GM10847 (cell line): ENCODE data around the gene DUSP22.
A peak's percentile ranks its signal among the peaks of the same experiment; 100 is the strongest.

ENCODE experiments used
- POLR2A ChIP-seq: IDR thresholded peaks from 2 replicates; pipeline ENCODE4 v1.6.1; 2011; ENCODE audit not compliant: insufficient read length; ENCODE audit errors: extremely low read depth

The DUSP22 gene

DNA sequence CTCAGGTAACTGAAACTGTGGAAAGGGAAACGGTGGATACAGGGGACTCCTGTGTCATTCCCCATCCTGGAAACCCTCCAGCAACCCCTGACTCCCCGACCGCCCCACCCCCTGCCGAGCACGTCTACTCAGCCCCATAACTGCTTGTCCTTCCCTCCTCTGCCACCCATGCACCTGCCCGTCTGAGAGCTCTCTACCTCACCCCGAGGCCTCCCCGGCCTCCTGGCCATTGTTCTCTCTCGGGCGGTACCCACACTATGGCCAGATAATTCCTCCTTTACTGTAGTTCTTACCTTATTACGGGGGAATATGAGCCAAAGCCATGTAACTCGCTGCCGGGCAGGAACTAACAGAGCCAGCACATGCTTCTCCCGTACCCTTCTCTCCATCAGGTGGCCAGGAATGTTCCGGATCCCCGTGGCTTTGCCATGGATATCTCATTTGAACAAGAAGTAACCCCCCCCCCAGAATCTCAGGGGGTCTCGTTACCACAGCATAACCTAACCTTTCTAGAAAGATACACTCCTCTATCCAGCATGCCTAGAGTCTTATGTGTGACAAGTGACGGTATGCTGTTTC, 94.5 kb downstream of the DUSP22 start:
- no peak for TF ChIP-seq POLR2A

DNA sequence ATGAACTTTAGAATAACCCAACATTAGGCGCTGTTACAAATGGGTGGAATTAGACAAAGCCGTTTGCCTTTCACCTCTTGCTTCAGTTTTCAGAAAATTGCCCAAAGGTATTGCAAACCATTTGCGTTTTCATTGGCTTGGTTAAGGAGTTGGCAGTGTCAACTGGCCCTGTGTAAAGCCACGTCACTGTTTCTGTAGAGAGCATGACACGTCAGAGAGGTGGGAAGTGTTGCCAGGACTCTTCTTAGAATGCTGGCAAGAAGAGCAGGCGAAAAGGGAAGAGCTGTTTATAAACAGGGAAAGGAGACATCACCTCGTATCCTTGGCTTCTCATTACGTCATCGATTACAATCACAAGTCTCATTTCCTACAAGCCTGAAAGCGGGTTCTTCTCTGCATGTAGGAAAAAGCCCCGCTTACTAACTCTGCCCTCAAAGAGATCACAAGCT, 95.0 kb downstream of the DUSP22 start:
- no peak for TF ChIP-seq POLR2A

DNA sequence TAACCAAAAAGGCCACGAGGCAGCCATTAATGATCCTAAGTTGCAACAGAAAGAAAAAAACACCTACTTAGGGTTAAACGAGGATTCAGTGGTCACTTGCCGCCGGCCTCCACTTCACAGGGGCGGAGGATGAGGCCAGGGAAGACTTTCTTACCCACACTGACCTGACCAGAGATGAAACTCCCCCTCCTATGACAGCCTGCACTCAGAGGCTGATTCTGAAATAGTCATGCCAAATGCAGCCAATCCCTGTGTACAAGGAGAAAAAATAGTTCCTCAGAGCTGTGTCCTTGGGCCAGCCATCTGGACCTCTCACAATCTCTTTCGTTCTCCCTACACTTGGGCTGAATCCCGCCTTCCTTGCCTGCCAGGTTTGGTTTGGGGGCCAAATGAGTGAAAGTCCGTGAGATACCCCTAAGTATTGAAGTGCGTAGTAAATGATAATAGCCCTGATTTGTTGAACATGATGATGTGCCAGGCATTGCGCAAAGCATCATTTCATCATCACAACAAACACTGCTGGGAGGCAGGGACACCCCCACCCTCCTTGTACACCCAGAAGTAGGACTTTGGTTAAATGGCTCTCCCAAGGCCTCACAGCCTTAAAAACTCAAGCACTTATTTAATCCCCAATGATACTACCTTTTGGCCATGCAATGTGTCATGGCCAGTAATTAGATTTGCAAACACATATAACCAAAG, 96.1 kb downstream of the DUSP22 start:
- no peak for TF ChIP-seq POLR2A

DNA sequence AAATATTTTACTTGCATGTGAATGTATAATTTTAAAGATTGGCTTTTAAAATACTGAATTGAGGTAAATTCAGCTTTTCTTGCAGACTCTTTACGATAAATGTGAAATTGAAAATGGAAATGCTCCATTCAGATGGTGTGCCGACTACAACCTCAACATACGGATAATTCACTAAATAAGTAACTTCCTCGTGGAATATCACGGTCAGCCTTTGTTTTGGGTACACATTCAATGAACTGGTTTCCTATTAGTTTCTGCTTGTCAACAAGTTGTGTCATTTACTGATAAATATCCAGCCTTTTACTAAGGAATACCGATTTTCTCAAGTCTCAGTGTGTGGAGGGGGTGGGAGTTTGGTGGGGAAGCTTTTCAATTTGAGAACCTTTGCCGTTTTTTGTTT, 96.9 kb downstream of the DUSP22 start:
- no peak for TF ChIP-seq POLR2A

DNA sequence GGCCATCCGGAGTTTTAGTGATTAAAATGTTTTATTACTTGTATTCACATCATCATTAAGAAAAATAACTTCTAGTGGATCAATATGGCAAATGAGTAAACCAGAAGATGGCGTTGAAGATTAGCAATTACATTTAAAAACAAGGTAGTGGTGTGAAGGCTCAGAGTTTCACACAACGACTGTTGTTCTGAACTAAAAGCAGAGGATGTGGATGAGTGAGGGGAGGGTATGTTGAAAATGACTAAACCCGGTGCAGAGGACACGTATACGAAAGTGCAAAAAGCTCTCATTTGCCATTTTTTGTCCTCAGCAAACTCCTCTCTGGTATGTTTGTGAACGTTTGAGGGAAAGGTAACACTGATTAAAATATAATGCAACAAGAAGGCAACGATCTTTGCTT, 97.3 kb downstream of the DUSP22 start:
- no peak for TF ChIP-seq POLR2A

DNA sequence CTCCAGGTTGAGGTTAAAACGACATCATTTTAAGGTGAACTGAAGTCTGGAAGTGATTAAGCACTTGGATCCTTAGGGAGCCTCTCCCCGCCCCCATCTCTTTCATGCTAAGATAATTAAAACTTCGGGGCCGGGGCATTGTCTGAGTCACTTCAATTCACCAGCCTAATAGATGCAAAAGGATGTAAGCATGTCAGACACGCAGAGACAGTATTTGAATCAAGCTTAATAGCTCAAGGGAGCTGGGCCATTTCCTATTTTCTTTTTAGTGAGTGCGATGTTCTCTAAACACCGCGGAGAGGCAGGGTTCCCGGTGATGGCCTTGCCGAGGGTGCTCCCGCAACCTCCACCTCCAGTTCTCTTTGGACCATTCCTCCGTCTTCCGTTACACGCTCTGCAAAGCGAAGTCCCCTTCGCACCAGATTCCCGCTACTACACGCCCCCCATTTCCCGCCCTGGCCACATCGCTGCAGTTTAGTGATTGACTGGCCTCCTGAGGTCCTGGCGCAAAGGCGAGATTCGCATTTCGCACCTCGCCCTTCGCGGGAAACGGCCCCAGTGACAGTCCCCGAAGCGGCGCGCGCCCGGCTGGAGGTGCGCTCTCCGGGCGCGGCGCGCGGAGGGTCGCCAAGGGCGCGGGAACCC, 98.7 kb downstream of the DUSP22 start:
- no peak for TF ChIP-seq POLR2A

DNA sequence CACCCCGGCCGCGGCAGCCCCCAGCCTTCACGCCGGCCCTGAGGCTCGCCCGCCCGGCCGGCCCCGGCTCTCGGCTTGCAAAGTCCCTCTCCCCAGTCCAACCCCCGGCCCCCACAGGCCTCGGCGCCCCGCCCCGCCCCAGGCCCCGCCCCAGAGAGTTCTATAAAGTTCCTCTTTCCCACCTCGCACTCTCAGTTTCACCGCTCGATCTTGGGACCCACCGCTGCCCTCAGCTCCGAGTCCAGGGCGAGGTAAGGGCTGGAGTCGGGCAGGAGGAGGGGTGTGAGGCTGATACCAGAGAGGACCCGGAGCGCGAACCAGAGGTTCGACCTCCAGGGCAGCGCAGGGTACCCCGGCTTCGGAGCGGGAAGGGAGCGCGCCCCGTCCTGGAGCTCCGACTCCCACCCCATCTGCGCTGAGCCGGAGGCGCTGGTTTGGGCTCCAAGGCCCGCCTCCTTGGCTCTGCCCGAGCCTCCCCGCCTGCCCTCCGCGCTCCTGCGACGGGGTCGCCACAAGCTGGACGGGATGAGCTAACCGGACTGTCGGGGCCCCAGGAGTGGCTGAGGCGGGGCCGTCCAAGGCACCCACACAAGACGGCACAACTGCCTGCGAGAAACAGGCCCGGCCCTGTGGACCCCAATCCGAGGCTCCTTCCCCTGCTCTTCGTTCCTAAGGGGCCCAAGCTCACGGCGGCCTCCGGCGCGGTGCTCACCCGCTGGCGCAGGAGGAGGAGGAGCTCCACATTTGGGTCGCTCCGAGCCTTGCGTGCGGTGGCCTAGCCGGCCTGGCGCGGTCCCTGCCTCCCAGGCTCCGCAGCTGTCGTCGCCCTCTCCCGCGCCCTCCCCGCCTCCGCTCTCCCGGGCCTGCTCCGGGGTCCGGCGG, 99.5 kb downstream of the DUSP22 start, which contains the start of gene IRF4:
TSS of gene IRF4 (plus strand) at position 194 of the 882 bp plus-strand sequence. CDS start 1,401 bp downstream, outside the sequence.
- TF ChIP-seq POLR2A: peak; percentile 100

DNA sequence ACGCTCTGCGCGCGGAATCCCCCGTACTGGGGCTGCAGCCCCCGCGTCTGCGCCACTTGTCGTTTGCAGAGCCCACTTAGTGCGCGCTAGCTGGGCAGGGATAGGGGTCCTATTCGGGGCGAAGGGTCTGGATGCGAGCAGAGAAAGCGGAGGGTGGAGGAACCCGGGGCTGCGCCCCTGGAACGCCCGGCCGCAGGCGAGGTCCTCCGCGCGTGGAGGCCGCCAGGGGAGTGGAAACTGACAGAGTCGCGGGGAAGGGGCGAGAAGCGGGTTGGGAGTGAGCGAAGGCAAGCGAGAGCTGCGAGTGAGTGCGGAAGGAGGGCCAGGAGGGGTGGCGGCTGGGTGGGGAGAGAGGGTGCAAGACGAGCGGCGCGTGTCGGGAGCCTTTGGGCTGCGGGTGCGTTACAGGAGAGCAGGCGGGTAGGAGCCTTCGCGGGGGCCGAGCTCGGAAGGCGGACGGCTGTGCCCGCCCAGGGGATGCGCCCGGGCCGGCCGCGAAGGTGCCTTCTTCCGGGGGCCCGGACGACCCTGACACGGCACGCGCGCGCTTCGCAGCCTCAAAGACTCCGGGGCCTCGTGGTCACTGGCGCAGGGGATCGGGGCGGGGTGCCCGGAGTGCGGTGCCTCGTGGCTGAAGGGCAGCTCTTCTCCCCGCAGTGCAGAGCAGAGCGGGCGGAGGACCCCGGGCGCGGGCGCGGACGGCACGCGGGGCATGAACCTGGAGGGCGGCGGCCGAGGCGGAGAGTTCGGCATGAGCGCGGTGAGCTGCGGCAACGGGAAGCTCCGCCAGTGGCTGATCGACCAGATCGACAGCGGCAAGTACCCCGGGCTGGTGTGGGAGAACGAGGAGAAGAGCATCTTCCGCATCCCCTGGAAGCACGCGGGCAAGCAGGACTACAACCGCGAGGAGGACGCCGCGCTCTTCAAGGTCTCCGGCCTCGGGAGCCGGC, 100.4 kb downstream of the DUSP22 start:
- TF ChIP-seq POLR2A: no peak

DNA sequence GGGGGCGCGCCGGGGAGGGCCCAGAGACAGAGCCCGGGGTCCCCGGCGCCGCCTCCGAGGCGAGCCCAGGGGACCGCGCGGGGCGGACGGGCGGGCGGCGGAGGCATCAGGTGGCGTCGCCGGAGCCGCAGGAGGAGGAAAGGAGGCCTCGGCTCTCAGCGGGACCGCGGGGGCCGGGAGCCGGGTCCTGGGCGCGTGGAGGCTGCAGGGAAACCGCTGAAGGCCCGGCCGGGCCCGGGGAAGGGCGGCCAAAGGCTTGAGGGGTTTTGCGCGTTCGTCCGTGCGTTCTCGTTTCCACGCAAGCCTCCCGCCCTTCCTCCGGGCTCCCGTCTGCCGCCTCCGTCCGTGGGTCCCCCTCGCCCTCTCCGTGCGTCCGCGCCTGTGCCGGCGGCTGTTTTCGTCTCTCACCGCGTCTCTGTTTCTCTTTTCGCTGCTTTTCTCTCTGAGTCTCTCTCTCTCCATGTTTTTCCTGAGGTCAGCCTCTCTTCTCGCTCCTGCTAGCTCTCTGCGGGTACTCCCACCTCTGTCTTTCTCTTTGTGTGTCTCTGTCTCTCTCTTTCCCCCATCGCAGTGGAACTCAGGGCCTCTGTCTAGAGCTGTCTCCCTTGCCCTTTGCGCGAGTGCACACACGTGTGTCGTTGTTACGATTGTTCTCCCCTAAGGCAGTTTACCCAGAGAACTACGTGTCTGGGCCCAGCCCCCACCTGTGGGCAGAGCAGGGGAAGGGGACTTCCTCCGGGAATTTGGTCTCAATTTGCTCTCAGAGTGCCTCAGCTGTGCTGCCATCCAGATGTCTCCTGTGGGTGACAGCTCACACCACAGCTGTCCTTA, 101.3 kb downstream of the DUSP22 start:
- TF ChIP-seq POLR2A: peak; percentile 37

DNA sequence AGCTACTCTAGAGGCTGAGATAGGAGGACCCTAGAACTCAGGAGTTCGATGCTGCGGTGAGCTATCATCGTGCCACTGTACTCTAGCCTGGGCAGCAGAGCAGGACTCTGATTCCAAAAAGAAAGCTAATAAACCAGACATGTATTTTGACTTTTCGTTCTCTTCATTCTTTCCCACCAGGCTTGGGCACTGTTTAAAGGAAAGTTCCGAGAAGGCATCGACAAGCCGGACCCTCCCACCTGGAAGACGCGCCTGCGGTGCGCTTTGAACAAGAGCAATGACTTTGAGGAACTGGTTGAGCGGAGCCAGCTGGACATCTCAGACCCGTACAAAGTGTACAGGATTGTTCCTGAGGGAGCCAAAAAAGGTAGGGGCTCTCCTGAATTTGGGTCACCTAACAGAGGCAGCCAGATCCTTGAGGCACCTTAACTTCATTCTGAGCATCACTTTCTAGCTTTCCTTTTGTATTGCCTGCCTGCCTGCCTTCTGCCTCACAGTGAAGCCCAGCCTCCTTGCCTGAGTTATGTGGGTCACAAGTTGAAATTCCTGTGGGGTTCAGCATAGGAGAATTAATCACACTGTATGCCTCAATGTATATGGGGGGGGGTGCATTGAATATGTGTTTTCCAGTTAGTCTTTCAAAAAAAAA, 102.5 kb downstream of the DUSP22 start:
- peak; percentile 57 for TF ChIP-seq POLR2A

DNA sequence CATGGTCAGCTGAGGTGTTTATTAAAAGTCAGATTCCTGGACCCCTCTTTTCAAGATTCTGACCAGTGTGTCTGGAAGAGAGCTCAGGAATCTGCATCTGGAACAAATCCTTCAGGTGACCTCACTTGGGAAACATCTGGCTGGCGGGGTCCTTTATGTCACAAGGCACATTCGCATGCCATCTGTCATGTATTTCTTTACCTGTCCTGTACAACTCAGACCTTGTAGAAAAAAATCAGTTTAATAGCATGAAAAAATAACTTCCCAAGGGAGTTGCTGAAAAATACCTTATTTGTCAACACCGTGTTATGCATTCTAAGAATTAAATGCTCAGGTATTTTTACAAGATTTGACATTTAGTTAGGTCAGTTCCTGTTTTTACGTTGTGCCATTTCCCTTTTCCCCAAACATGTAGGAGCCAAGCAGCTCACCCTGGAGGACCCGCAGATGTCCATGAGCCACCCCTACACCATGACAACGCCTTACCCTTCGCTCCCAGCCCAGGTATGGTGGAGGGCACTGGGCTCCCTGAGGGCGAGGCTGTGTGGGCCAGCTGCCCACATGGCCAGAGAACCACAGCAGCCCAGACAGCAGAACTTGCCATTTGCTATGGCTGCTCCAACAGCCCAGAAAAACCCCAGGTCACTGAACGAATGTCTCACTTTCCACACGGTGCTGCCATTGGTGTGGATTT, 103.3 kb downstream of the DUSP22 start:
- peak; percentile 70 for TF ChIP-seq POLR2A

DNA sequence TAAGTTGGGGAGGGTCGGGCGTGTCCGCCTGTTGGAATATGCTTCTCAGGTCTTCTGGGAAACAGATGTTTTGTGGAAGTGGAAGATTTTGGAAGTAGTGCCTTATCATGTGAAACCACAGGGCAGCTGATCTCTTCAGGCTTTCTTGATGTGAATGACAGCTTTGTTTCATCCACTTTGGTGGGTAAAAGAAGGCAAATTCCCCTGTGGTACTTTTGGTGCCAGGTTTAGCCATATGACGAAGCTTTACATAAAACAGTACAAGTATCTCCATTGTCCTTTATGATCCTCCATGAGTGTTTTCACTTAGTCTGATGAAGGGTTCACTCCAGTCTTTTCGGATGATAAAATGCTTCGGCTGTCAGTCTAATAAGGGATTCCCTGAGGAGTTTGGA, 103.8 kb downstream of the DUSP22 start:
- peak; percentile 4 for TF ChIP-seq POLR2A
